Measurements from ENCODE around the gene C1QTNF8. TPM values are rescaled to one million over a fixed set of nuclear protein-coding genes. Genes with fewer than 3 reads are reported as not detected.

C1QTNF8 gene
- total and polyA plus RNA-seq, 2 of the 13 experiments (the other 11 are each of a cell fraction or from before 2014, with no cell fraction given), result 0.09 TPM; not detected in 1

DNA sequence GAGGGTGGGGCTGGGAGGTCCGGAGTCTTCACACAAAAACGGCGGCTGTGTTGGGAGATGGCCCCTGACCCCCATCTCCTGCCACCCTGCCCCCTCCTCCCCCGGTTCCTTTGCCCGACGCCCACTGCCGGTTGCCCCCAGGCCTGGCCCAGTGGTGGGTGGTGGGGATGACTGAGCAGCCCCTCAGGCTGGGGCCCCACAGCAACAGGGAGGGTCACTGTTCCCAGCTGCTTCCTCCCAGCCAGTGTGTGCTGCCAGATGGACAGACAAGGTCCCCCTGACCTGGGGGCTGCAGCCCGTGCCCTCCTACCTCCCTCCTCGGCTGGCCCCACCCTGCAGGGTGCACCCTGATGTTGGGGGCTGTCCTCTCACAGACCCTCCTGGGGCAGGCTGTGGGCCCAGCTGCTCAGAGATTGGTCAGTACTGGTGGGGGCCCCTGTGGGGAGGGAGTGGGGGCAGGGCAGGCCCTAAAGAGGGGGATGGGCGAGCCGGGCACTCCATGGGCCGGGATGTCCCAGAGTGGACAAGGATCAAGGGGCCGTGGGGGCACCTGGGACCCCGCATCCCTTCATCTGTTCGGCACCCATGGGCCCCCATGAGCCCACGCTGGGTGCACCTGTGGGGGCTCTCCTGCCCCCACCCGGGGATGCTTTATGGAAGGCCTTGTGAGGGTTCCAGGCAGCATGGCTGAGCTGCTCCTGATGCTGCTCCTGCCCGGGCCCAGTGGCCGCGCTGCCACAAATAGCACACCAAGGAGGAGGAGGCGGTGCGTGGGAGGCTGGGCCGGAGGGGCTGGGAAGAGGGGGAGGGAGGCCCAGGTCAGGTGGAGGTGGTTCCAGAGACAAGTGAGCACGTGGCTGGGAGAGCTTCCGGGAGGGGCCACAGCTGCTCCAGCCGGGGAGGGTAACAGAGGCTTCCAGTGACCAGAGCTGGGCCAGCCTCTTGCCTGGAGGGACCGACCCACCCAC lies 5.1 kb downstream of the C1QTNF8 start (continued):
- TF ChIP-seq, protein P1, sequence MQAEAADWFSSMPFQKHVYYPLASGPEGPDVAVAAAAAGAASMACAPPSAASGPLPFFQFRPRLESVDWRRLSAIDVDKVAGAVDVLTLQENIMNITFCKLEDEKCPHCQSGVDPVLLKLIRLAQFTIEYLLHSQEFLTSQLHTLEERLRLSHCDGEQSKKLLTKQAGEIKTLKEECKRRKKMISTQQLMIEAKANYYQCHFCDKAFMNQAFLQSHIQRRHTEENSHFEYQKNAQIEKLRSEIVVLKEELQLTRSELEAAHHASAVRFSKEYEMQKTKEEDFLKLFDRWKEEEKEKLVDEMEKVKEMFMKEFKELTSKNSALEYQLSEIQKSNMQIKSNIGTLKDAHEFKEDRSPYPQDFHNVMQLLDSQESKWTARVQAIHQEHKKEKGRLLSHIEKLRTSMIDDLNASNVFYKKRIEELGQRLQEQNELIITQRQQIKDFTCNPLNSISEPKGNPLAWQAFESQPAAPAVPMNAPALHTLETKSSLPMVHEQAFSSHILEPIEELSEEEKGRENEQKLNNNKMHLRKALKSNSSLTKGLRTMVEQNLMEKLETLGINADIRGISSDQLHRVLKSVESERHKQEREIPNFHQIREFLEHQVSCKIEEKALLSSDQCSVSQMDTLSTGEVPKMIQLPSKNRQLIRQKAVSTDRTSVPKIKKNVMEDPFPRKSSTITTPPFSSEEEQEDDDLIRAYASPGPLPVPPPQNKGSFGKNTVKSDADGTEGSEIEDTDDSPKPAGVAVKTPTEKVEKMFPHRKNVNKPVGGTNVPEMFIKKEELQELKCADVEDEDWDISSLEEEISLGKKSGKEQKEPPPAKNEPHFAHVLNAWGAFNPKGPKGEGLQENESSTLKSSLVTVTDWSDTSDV (CRISPR knock-in tag; IDR thresholded peaks at IDR 0.05), result no peak
- TF ChIP-seq CCDC6 (CRISPR knock-in tag; IDR thresholded peaks at IDR 0.05) (no peak; the same call in 1 of the 2 replicates), ZNF614 (CRISPR knock-in tag; IDR thresholded peaks at IDR 0.05; ENCODE audit: borderline replicate concordance) (peak; percentile 64), SRSF1 (optimal IDR thresholded peaks at IDR 0.05; ENCODE audit: low read depth, low read length) (peak; percentile 72), RXRB (CRISPR knock-in tag; IDR thresholded peaks at IDR 0.05; ENCODE audit: borderline replicate concordance) (peak; percentile 58; the same call in 1 of the 2 replicates), ZNF816 (CRISPR knock-in tag; IDR thresholded peaks at IDR 0.05; ENCODE audit: borderline replicate concordance) (no peak), SP2 (CRISPR knock-in tag; IDR thresholded peaks at IDR 0.05) (peak; percentile 42; the same call in 1 of the 2 replicates), SRSF9 (IDR thresholded peaks at IDR 0.05; ENCODE audit: borderline replicate concordance, insufficient read depth, low read depth, low read length, poor library complexity, severe bottlenecking) (no peak)
- TF ChIP-seq, protein P2, sequence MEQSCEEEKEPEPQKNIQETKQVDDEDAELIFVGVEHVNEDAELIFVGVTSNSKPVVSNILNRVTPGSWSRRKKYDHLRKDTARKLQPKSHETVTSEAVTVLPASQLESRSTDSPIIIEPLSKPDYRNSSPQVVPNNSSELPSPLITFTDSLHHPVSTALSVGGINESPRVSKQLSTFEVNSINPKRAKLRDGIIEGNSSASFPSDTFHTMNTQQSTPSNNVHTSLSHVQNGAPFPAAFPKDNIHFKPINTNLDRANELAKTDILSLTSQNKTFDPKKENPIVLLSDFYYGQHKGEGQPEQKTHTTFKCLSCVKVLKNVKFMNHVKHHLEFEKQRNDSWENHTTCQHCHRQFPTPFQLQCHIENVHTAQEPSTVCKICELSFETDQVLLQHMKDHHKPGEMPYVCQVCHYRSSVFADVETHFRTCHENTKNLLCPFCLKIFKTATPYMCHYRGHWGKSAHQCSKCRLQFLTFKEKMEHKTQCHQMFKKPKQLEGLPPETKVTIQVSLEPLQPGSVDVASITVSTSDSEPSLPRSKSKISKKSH (CRISPR knock-in tag; IDR thresholded peaks at IDR 0.05; ENCODE audit: borderline replicate concordance), result no peak
- TF ChIP-seq, protein P3, sequence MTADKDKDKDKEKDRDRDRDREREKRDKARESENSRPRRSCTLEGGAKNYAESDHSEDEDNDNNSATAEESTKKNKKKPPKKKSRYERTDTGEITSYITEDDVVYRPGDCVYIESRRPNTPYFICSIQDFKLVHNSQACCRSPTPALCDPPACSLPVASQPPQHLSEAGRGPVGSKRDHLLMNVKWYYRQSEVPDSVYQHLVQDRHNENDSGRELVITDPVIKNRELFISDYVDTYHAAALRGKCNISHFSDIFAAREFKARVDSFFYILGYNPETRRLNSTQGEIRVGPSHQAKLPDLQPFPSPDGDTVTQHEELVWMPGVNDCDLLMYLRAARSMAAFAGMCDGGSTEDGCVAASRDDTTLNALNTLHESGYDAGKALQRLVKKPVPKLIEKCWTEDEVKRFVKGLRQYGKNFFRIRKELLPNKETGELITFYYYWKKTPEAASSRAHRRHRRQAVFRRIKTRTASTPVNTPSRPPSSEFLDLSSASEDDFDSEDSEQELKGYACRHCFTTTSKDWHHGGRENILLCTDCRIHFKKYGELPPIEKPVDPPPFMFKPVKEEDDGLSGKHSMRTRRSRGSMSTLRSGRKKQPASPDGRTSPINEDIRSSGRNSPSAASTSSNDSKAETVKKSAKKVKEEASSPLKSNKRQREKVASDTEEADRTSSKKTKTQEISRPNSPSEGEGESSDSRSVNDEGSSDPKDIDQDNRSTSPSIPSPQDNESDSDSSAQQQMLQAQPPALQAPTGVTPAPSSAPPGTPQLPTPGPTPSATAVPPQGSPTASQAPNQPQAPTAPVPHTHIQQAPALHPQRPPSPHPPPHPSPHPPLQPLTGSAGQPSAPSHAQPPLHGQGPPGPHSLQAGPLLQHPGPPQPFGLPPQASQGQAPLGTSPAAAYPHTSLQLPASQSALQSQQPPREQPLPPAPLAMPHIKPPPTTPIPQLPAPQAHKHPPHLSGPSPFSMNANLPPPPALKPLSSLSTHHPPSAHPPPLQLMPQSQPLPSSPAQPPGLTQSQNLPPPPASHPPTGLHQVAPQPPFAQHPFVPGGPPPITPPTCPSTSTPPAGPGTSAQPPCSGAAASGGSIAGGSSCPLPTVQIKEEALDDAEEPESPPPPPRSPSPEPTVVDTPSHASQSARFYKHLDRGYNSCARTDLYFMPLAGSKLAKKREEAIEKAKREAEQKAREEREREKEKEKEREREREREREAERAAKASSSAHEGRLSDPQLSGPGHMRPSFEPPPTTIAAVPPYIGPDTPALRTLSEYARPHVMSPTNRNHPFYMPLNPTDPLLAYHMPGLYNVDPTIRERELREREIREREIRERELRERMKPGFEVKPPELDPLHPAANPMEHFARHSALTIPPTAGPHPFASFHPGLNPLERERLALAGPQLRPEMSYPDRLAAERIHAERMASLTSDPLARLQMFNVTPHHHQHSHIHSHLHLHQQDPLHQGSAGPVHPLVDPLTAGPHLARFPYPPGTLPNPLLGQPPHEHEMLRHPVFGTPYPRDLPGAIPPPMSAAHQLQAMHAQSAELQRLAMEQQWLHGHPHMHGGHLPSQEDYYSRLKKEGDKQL (CRISPR knock-in tag; IDR thresholded peaks at IDR 0.05; ENCODE audit: low read depth), result no peak; the same call in 1 of the 2 replicates
- TF ChIP-seq, protein P4, sequence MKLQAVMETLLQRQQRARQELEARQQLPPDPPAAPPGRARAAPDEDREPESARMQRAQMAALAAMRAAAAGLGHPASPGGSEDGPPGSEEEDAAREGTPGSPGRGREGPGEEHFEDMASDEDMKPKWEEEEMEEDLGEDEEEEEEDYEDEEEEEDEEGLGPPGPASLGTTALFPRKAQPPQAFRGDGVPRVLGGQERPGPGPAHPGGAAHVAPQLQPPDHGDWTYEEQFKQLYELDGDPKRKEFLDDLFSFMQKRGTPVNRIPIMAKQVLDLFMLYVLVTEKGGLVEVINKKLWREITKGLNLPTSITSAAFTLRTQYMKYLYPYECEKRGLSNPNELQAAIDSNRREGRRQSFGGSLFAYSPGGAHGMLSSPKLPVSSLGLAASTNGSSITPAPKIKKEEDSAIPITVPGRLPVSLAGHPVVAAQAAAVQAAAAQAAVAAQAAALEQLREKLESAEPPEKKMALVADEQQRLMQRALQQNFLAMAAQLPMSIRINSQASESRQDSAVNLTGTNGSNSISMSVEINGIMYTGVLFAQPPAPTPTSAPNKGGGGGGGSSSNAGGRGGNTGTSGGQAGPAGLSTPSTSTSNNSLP (IDR thresholded peaks at IDR 0.05; ENCODE audit: low read depth, low read length), result no peak
